ENCODE measurements around the gene DYSF.

DYSF gene

GRCh38 chr2:71540818-71541217, 87.5 kb downstream of the DYSF start:
- Histone ChIP-seq H3K4me3 (IDR thresholded peaks at IDR 0.05; ENCODE audit: insufficient read depth, low read depth, low read length) (no peak overlapping the region), H3K4me1 (ENCODE audit: low read depth, poor library complexity, severe bottlenecking) (no peaks in the 10 kb centered on the region), H3K27ac (no peak overlapping the region), H3K36me3 (ENCODE audit: insufficient read depth) (no peaks in the 10 kb centered on the region), H4K20me1 (ENCODE audit: insufficient read depth) (no peaks in the 10 kb centered on the region), H3K27me3 (ENCODE audit: insufficient read depth, low read depth) (peaks cover 10% of the 10 kb centered on the region; the same call in 1 of the 2 replicates), H3K79me2 (ENCODE audit: insufficient read depth, low read depth) (no peaks in the 10 kb centered on the region), H3K9ac (no peak overlapping the region), H2AFZ (ENCODE audit: low read depth) (no peak overlapping the region), H3K4me2 (no peak overlapping the region)
- TF ChIP-seq CTCF (conservative IDR thresholded peaks at IDR 0.05; ENCODE audit: low read depth, low read length): no peak

GRCh38 chr2:71544919-71545571, 91.7 kb downstream of the DYSF start:
- Histone ChIP-seq H3K79me2 (ENCODE audit: insufficient read depth, low read depth) (no peaks in the 10 kb centered on the region), H3K36me3 (ENCODE audit: insufficient read depth) (no peaks in the 10 kb centered on the region), H3K27ac (no peak overlapping the region), H3K4me2 (no peak overlapping the region), H3K4me1 (ENCODE audit: low read depth, poor library complexity, severe bottlenecking) (no peaks in the 10 kb centered on the region), H2AFZ (ENCODE audit: low read depth) (no peak overlapping the region), H3K9ac (no peak overlapping the region), H3K27me3 (ENCODE audit: insufficient read depth, low read depth) (peaks cover 17% of the 10 kb centered on the region; the same call in 1 of the 2 replicates), H3K4me3 (IDR thresholded peaks at IDR 0.05; ENCODE audit: insufficient read depth, low read depth, low read length) (no peak overlapping the region), H4K20me1 (ENCODE audit: insufficient read depth) (no peaks in the 10 kb centered on the region)
- no peak for TF ChIP-seq CTCF (conservative IDR thresholded peaks at IDR 0.05; ENCODE audit: low read depth, low read length)

GRCh38 chr2:71545572-71546274, 92.4 kb downstream of the DYSF start:
- Histone ChIP-seq H3K79me2 (ENCODE audit: insufficient read depth, low read depth) (no peaks in the 10 kb centered on the region), H3K4me2 (no peak overlapping the region), H4K20me1 (ENCODE audit: insufficient read depth) (no peaks in the 10 kb centered on the region), H3K27ac (no peak overlapping the region), H3K27me3 (ENCODE audit: insufficient read depth, low read depth) (peaks cover 17% of the 10 kb centered on the region; the same call in 1 of the 2 replicates), H3K36me3 (ENCODE audit: insufficient read depth) (no peaks in the 10 kb centered on the region), H3K4me1 (ENCODE audit: low read depth, poor library complexity, severe bottlenecking) (no peaks in the 10 kb centered on the region), H3K9ac (no peak overlapping the region), H2AFZ (ENCODE audit: low read depth) (0 out of 2 replicates have a peak overlapping the region, but pooled peaks have one; percentile 3), H3K4me3 (IDR thresholded peaks at IDR 0.05; ENCODE audit: insufficient read depth, low read depth, low read length) (no peak overlapping the region)
- TF ChIP-seq CTCF (conservative IDR thresholded peaks at IDR 0.05; ENCODE audit: low read depth, low read length): peak; percentile 94

- no peak for TF ChIP-seq CTCF (conservative IDR thresholded peaks at IDR 0.05; ENCODE audit: low read depth, low read length)
- Histone ChIP-seq H3K9ac (no peak overlapping the region), H3K27me3 (ENCODE audit: insufficient read depth, low read depth) (peaks cover 17% of the 10 kb centered on the region; the same call in 1 of the 2 replicates), H3K4me1 (ENCODE audit: low read depth, poor library complexity, severe bottlenecking) (no peaks in the 10 kb centered on the region), H3K36me3 (ENCODE audit: insufficient read depth) (no peaks in the 10 kb centered on the region), H3K4me3 (IDR thresholded peaks at IDR 0.05; ENCODE audit: insufficient read depth, low read depth, low read length) (no peak overlapping the region), H2AFZ (ENCODE audit: low read depth) (0 out of 2 replicates have a peak overlapping the region, but pooled peaks have one; percentile 3), H3K79me2 (ENCODE audit: insufficient read depth, low read depth) (no peaks in the 10 kb centered on the region), H3K27ac (no peak overlapping the region), H3K4me2 (no peak overlapping the region), H4K20me1 (ENCODE audit: insufficient read depth) (no peaks in the 10 kb centered on the region)
Measured at GRCh38 chr2:71546275-71546638, 92.9 kb downstream of the DYSF start.
